OCI-LY1 (cell line): ENCODE data around the gene CFI.

Experiments used
- EZH2 ChIP-seq: fragments of 200-600 bp; sonication (generic), shearing (Covaris generic); IDR thresholded peaks from 2 replicates; pipeline ENCODE4 v1.8.0; 2017; ENCODE audit warnings: borderline replicate concordance, mixed run types, mild to moderate bottlenecking, antibody characterized with exemption, low read length, moderate library complexity, mixed read lengths
- TF ChIP-seq, protein P1 (sequence below): fragments of 200-600 bp; sonication (generic), shearing (Covaris generic); IDR thresholded peaks from 2 replicates; pipeline ENCODE4 v1.5.1; 2017; ENCODE audit warnings: mild to moderate bottlenecking, antibody characterized with exemption, low read length, moderate library complexity, mixed read lengths

DNA sequence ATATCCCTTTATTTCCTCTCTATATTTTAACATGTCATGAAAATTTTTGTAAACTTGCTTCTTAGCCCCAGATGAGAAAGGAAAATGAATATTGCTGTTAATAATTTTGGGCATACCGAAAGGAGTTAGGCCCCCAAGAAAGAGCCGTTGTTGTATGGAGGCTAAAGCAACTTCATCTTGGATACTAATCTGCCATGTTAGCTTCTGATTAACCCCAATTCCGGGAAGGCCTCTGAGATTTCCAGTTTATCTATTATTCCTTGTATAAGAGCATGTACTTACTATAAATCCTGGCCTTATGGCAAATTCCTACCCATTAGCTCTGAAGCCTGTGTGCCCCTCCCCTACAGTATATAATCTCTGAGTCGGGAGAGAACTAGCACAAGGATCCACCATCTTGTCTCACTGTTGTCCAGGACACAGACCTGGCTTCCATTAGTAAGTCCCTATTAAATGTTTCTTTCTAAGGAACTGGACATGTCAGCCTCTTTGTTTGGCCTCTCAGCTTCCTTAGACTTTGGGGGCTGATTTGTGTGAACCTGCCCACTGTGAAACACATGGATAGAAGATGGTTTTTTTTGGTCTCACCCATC is 51.1 kb downstream of the CFI start:
- TF ChIP-seq, protein P1, sequence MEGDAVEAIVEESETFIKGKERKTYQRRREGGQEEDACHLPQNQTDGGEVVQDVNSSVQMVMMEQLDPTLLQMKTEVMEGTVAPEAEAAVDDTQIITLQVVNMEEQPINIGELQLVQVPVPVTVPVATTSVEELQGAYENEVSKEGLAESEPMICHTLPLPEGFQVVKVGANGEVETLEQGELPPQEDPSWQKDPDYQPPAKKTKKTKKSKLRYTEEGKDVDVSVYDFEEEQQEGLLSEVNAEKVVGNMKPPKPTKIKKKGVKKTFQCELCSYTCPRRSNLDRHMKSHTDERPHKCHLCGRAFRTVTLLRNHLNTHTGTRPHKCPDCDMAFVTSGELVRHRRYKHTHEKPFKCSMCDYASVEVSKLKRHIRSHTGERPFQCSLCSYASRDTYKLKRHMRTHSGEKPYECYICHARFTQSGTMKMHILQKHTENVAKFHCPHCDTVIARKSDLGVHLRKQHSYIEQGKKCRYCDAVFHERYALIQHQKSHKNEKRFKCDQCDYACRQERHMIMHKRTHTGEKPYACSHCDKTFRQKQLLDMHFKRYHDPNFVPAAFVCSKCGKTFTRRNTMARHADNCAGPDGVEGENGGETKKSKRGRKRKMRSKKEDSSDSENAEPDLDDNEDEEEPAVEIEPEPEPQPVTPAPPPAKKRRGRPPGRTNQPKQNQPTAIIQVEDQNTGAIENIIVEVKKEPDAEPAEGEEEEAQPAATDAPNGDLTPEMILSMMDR: no peak
- no peak for TF ChIP-seq EZH2
